NCI-H2171 treated with DMSO at 0.1 percent for 48 hours (cell line): ENCODE measurements around the gene FCER1G.
A peak's percentile ranks its signal among the peaks of the same experiment; 100 is the strongest.

Experiments used
- DNase-seq: peaks from one replicate; lab custom pipeline; 2025; lab: John Stamatoyannopoulos, UW

Gene FCER1G

DNA sequence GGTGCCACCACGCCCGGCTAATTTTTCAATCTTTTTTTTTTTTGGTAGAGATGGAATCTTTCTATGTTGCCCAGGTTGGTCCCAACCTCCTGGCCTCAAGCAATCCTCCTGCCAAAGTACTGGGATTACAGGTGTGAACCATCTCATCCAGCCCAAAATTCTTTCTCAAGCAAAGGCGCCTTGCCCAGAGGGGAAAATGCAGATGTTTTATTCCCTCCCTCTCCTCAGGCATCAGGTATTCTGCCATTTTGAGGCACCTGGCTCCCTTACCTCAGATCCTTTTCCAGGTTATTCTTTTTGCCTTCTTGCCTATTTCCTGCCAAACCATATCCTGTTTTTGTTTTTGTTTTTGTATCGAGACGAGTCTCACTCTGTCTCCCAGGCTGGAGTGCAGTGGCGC lies 26.7 kb upstream of the FCER1G start:
- DNase-seq: no peak

DNA sequence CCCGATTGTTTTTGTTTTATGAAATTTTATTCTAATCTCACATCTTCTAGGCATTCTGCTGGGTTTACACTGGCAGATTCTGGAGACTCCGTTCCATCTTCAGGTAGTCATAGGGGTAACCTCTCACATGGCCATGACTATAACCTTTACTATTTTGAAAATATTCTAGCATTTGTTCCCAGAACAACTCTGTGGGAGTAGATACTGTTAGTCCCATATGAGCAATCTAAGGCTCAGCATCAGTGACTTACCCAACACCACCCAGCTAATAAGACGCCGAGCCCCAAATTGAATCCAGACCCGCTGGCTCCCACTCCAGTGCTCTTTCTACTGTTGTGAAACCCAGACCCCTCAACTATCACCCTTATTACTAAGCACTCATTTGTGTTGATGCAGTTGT lies 26.1 kb upstream of the FCER1G start:
- no peak for DNase-seq

DNA sequence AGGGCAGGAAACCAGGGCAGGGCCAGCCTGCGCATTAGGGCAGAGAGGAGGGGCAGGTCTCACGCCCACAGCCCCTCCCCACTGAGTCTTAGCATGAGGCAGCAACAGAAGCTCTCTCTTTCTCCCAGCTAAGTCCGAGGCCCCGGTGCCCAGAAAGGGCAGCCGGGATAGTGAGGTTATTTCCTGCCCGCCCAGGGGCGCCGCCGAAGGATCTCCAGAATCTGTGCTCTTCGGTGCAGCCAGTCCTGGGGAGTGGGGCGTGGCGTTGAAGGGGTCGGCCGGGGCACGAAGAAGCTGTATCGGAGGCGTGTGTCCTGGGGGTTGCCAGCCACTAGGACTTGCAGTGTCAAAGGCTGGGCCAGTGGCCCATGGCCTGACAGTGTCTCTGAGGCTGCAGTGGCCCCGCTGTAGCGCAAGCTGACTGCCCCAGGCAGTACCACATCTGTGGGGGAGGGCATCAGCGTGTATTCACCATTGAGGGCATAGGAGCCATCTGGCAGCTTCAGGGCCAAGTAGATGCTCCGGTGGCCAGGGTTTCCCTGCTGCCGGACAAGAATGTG lies 24.1 kb upstream of the FCER1G start:
- DNase-seq: no peak

- DNase-seq: no peak
These were observed 23.1 kb upstream of the FCER1G start for GRCh38 chr1:161191971-161192370.

DNA sequence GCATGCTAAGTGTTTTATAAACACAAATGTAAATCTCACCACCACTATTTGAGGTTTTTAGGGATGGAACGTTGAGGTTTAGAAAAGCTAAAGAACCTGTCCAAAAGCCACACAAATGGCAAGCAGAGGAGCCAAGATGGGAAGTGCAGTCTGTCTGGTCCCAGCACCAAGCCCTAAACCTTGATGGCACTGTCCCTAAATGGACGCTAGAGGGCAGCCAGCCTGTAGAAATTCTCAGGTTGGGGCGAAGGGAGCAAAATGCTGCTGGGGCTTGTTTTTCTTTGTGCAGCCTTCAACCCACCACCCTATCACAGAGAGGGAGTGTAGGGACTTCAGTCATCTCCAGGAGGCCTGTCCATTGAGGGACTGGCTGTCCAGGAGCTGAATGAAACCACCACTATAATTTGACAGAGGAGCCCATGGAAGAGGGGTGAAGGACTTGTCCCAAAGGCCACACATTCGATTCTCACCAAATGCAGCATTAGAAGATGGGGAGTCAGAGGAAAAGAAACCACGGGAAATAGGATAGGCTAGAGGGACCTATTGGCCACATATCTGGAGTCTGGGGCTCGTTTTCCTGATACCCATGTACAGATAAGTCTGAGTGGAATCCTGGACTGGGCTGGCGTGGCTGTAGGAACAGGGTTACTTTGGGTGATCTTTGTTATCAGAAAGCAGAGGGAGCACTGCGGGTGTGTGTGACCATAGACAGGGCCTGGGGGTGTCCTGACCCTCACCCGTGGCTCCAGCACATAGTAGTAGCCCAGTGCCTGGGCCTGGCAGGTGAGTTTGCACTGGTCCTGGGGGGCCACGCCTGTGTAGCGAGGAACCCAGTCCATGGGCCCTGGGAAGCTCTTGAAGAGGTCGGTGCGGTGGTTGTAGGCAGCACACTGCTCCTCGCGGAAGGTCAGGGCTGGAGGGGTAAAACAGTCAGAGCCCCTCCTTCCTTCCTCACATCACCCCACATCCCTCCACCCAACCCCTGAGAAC lies 22.3 kb upstream of the FCER1G start:
- peak; percentile 79 for DNase-seq

DNA sequence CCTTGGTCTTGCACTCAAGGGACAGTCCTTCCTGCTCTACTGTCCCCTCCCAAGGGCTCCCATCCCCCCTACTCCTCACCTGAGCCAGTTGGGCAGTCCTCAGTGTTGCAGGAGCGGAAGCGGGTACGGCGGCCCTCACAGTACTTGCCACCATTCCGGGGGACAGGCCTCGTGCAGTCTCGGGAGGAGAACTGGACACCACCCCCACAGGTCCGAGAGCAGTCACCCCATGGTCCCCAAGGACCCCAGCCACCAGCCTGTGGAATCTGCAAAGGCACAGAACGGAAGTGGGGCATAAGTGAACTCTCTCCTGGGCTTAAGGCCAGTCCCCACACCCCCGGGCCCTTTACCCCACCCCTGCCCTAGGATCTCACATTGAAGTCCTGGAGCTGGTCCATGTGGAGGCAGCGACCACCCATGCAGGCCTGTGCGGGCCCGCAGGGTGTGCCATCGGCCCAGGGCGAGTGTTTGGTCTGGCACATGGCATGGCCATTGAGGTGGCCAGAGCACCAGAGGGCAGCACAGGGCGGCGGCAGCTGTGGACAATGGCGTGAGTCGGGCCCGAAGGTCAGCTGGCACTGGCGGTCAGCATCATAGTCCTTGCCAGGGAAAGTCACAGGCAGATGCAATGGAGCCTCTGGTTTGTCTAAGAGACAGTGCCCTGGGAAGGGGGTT lies 21.4 kb upstream of the FCER1G start:
- DNase-seq: no peak

GRCh38 chr1:161195171-161195570 lies 19.9 kb upstream of the FCER1G start:
- no peak for DNase-seq

DNA sequence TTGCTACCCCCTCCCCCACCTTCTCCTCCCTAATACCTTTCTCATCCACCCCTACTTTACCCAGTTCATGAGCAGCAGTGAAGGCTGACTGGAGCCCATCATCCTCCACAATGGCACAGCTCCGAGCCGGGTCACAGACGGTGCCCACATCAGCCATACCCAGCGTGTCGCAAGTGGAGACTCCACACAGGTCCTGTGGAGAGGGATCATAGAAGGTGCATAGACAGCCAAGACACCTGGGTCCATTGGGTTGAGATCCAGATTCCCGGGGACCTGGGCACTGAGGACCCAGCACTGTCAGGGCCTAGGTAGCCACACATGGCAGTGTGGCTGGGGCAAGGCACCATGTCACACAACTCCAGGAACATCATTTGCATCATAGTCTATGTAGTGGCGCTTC lies 19.0 kb upstream of the FCER1G start:
- DNase-seq: no peak

- DNase-seq: no peak
These were observed 18.3 kb upstream of the FCER1G start for GRCh38 chr1:161196521-161197451.

- no peak for DNase-seq
These were observed 17.4 kb upstream of the FCER1G start for GRCh38 chr1:161197560-161198193.

GRCh38 chr1:161198194-161198896 lies 16.8 kb upstream of the FCER1G start:
- no peak for DNase-seq

DNA sequence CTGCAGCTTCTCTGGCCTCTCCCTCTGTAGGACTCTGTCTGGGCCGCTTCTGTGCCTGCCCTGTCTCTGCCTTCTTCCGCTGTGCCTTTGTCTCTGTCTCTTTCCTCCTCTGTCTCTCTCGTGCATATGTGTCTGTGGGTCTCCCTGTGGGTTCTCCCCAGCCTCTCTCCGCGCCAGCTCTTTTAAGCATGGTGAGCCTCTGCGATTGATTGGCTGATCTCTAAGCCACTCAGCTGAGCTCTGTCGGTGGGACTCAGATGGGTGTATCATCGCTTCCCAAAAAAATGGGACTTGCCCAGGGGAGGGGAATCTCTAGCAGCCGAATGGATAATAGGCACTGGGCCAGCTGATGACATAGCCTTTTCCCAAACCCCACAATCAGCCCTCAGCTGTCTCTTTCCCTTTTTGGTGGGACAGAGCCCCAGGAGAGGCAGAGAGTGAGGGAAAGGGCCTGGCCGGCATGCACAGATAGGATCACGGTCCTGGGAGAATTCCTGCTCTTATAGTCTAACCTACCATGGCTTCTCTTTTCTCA lies 16.1 kb upstream of the FCER1G start, which contains the start of gene ADAMTS4:
Gene ADAMTS4 (minus strand): TSS at position 158 of the 535 bp plus-strand sequence. CDS start 427 bp downstream, outside the sequence.
- no peak for DNase-seq

GRCh38 chr1:161199506-161200139 lies 15.5 kb upstream of the FCER1G start:
- no peak for DNase-seq

DNA sequence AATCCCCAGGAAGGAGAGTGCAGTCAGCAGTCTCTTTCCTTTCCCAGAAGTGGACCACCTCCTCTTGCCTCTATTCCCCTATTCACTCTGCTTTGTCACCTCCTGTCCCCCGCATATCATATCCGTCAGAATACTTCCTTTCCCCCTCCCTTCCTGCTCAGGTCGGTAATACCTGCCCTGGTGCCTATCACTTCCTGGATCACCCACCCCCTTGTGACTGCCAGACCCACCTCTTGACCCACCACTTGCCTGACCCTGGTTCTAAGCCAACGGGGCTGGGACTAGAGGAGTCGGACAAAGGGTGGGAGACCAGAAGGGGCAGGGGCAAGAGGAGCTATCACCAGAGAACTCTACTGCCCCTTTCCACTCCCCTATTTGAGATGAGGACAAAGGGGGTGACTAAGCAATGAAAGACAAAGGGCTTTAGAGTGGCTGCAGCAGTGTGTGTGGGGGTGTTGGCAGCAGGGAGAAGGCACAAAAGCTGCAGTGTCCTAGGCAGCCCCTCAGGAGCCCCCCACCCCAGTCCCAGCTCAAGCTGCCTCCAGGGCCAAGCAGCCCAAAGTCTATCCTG lies 14.6 kb upstream of the FCER1G start:
- no peak for DNase-seq

DNA sequence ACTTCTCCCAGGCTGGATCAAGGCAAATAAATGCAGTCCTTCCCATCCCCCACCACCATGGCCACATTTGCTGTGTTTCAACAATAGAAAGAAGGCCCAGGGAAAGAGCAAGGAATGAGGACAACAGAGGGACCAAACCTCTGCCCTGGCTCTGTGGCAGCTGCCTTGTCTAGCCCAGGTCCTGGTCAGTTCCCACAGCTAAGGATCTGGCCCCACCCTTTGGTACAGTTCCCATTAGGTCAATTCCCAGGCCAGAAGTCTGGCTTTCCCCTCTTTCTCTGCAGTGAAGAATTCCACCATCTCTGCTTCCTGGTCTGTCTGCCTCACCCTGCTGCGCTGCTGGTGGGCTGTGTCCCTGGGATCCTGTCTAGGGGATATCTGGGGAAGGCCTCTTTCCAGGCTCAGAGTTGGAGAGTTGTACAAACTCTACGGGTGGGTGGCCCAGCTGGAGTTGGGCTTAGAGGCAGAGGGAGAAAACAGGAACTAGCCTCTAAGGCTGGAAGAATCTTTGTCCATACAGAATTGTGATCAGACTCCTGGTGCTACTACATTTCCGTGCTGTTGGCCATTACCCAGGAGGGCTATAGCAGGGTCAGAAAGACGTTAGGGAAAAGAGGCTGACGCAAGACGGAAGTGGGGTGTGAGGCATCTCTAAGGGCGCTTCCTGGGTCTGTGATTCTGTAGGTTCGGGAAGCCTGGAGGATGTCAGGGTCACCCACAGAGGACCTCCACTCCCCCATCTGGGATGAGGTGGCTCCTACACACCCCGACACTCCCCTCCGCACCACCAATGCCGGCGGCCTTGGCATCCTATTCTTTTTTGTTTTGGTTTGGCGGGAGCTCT lies 13.9 kb upstream of the FCER1G start:
- DNase-seq: no peak

DNA sequence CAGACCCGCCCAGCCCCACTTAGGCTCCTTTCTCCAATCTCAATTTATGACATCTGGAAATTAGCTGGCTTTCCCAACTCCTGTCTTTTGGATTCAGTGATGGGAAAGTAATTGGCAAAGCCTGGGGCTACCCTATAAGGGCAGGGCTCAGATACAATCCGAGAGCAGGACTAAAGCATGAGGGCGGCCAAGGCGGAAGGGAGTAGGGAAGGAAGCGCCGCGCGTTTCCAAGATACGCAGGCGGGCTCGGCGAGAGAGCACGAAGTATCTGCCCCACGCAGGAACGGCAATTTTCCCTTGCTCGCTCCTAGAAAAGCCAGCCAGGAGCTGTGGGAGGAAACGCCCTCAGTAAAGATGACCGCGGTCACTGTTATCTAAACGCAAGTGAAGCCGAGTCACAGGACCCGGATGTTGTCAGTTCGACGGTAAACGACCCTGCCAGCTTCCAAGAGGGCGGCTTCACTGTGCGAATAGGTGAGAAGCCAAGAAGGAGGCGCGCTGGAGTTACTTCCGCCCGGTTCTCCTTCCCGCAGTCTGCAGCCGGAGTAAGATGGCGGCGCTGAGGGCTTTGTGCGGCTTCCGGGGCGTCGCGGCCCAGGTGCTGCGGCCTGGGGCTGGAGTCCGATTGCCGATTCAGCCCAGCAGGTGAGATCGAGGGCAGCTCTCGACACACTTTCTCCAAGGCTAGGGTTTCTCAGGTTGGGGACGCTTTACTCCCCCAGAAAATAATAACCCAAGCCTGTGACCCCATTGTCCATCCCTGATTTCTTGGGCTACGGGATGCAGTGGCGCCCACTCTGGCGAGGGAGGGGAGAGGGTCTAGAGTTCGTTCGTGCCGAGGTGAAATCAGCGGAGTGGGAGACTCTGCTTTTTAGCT lies 13.0 kb upstream of the FCER1G start, which contains the start of gene NDUFS2:
Gene NDUFS2 (plus strand): TSS at position 532 of the 877 bp plus-strand sequence. CDS start 19 bp downstream, at position 551.
- DNase-seq: peak; percentile 99

- no peak for DNase-seq
These were observed 8.5 kb upstream of the FCER1G start for GRCh38 chr1:161206411-161207140.
